ENCODE data around the gene ARHGEF1.

GRCh38 chr19:41870401-41870873 is 12.5 kb upstream of the ARHGEF1 start:
- TF ChIP-seq CTCF (optimal IDR thresholded peaks at IDR 0.05 in 1 of 3, IDR thresholded peaks at IDR 0.05 in 1 of 3, conservative IDR thresholded peaks at IDR 0.05 in 1 of 3; ENCODE audit: extremely low read depth in 1 of 3, insufficient read depth in 2 of 3, low read length in 3 of 3), result no peak
- TF ChIP-seq EZH2 (IDR thresholded peaks at IDR 0.05; ENCODE audit: low read length), result no peak
